SKM-1 (cell line): ENCODE data around the gene RNASE3.
"Not testable (repeated sequence)": the region's sequence is repeated elsewhere in the genome, so short reads cannot be mapped to it uniquely, and the experiment has no call there.

Experiments
- DNase-seq: peaks from one replicate; lab custom pipeline; 2025; ENCODE audit not compliant: unreplicated experiment; lab: John Stamatoyannopoulos, UW

RNASE3 gene

GRCh38 chr14:20891126-20891825, at the start of gene RNASE3:
TSS of gene RNASE3 (plus strand) at chr14:20891385. CDS start at chr14:20891687, 302 bp downstream.
- DNase-seq, result peak; percentile 3

DNA sequence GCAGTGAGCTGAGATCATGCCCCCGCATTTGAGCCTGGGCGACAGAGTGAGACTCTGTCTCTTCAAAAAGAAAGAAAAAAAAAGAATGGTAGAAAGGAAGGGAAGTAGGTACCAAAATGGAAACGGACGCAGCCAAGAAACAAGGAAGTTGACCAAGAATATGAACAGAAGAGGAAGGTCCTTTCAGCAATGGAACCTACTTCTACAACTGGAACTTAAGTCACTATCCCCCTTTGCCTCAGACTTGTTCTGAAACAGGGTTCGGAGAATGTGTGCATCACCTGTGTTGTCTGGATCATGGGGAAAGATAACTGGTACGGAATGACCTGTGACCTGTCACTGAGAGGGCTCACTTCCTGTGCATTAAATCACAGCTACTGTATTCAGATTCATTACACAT, 44.6 kb upstream of the RNASE3 start:
- peak; percentile 5 for DNase-seq

DNA sequence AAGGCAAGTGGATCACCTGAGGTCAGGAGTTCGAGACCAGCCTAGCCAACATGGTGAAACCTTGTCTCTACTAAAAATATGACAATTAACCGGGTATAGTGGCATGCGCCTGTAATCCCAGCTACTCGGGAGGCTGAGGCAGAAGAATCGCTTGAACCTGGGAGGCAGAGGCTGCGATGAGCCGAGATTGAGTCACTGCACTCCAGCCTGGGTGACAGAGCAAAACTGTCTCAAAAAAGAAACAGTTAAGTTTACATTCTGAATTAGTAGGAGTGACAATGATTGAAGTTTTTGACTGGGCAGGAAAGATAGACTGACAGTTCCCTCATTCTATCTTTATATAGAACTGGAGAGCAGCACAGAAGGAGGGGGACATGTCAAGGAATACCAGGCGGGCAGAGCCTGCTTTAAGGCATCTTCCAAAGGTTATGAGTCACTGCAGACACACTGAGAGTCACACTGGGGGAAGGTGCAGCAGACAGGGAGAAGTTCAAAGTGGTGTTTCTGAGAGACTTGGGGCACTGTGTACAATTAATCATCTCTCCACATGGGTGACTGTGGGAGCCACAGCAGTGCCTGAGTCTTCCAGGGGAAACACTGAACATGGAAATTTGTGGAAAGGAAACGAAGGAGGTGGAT, 42.8 kb upstream of the RNASE3 start:
- DNase-seq, result no peak

- DNase-seq, result no peak
Measured at GRCh38 chr14:20848955-20849570, 42.1 kb upstream of the RNASE3 start.

DNA sequence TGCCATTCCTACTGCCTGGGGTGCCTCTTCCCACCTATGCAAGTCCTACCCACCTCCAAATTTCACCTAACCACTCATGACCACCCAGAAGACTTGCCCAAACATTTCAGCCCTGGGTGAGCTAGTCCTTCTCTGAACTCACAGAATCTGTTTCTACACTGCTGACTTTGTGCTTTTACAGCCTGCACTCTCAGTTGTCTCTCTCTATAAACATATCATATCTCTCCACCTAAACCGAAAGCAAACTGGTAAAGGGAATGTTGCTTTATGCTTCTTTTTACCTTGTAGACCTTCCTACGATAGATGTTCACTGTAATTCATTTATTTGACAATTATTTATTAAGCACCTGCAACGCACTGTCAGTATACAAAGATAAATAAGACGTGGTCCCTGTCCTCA, 38.1 kb upstream of the RNASE3 start:
- DNase-seq, result no peak

DNA sequence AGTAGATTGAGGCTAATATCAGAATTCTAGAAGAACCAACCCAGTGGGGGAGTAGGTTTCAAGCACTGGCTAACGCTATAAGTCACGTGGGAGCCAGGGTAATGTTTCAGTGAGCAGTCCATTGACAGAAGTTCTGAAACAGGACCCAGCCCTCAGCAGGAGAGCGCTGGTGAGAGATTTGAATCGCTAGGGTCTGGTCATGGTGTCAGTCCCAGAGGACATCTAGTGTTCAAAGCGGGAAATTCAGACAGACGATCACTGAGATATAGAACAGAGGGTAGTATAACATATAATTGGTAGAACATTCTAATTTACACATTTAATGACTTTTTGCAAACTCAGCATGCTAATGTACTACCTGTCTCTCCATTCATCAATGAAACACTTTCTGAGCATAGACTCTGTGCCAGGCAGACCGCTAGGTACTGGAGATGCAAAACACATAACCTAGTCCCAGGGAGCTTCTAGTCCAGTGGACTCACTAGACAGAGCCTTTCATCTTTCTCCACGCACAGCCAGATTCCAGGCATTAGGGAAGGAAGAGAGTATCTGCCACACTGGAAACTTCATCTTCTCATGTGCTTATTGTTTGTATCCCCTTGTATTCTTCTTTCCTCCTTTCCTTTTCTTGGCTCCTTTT, 35.4 kb upstream of the RNASE3 start:
- DNase-seq, result peak; percentile 45

- no peak for DNase-seq
Measured at GRCh38 chr14:20857207-20857606, 34.0 kb upstream of the RNASE3 start.

- peak; percentile 18 for DNase-seq
Measured at GRCh38 chr14:20857630-20858261, 33.4 kb upstream of the RNASE3 start.

DNA sequence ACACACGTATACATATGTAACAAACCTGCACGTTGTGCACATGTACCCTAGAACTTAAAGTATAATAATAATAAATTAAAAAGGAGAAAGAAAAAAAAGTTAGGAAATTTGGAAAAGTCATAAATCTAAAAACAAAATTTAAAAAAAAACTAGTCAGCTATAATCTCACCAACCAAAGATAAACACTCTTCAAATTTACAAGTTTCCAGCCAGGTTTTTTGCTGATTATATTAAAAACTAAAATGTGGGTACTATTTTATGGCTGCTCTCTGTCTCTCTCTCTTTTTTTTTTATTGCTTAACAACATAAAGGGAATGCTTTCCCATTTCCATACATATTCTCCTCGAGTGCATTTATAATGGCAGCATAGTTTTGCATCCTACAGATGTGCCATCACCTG, 25.0 kb upstream of the RNASE3 start:
- DNase-seq, result no peak

- DNase-seq, result no peak
Measured at GRCh38 chr14:20866963-20867362, 24.2 kb upstream of the RNASE3 start.

DNA sequence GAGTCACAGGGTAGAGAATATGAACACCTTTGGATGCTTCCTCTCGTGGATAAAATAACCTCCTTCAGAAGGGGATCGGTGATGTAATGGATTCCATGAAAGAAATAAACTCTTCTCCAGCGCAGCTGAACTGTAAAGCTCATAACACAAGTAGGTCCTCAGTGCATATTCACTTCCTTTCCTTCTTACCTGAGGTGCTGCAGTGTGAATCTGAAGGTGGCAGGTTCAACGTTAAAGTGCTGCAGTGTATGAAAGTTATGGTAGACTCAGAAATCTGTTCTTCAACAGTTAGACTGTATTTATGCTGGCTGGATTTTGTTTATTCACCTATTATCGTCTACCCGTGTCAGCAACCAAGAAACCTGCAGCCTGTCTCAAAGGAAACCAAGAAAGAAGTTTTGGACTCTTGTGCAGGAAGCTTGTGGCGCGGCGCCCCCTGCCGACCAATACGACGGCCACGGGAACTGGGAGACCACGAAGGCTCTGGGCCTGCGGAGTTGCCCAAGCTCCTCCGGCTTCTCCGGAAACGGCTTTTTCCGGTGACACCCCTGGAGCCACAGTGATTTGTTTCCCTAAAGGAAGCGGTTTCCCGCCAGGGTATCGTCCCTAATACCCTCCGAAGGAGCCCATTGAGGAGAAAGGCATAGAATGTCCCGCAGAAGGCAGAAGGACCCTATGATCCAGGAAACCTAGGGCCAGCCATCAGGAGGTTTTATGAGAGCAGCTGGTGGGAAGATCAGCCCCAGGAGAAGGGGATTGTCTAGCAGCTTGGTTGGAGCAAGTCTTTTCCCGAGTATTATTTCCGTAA, 17.6 kb upstream of the RNASE3 start:
- no peak for DNase-seq

DNA sequence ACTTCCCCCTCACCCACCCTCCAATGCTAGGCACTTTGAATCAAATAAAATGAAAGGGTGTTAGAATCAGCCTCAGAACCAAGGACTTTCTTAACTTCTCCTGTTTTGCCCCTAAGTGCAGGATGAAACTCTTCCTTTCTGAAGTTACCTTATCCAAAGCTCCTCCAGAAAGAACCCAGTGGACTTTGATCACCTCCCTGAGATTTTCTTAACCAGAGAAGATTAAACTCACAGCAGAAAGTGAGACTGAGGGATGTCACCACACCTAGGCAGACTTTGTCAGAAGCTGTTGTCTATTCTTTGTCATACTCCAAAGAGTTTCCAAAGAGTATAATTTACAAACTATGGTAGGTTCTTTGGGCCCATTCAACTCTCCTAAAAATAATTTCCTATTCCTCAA, 14.2 kb upstream of the RNASE3 start:
- DNase-seq, result no peak

GRCh38 chr14:20878695-20879094, 12.5 kb upstream of the RNASE3 start:
- DNase-seq, result no peak

GRCh38 chr14:20881229-20881628, 10.0 kb upstream of the RNASE3 start:
- DNase-seq, result not testable (repeated sequence)

DNA sequence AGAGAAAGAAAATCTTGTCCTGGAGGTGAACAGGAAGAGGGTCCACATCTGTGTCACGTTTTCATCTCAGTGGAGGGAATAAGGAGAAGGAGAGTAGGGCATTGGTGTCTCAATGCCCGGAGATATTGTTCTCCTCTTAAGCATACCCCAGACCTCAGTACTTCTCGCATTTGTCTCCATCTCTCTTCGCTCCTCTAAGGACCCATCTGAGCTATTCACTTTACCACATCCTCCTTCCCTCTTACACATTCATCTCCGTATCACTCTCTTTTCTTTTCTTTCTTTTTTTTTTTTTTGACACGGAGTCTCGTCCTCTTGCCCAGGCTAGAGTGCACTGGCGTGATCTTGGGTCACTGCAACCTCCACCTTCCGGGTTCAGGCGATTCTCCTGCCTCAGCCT, 8.4 kb upstream of the RNASE3 start:
- DNase-seq, result not testable (repeated sequence)

DNA sequence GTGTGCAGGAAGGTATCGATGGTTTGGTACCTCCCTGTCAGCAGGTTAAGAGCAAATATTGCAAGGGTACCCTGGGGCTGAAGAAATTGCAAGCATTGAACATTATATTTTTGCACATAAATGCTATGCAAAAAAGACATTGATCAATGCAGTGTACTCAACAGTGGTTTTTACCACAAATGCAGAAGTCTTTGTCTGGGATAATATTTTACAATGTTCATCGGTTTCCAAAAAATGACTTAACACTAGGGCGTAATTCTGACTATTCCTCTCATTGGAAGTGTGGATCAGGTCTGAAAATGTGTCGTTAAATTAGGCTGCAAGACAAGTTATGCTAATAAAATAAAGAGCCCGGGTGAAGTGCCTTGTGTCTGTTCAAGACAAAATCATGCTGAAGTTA, 2.8 kb upstream of the RNASE3 start:
- DNase-seq, result not testable (repeated sequence)

DNA sequence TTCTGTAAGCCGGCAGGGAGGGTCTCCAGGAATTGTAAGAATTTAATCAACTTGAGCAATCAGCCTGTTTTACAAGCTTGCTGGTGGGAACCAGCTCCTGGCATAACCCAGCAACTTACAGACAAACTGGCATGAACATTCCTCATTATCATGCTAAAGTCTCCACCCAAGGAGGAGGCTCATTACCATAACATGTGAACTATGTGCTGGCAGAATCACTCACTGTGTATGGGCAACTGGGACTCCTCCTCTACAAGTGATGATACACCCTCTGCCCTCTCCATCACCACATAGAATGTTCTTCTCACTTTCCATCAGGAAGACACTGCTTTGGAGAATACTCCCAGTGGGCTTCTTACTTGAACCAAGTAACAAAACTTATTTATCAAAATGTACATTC, 4.1 kb downstream of the RNASE3 start:
- not testable (repeated sequence) for DNase-seq

DNA sequence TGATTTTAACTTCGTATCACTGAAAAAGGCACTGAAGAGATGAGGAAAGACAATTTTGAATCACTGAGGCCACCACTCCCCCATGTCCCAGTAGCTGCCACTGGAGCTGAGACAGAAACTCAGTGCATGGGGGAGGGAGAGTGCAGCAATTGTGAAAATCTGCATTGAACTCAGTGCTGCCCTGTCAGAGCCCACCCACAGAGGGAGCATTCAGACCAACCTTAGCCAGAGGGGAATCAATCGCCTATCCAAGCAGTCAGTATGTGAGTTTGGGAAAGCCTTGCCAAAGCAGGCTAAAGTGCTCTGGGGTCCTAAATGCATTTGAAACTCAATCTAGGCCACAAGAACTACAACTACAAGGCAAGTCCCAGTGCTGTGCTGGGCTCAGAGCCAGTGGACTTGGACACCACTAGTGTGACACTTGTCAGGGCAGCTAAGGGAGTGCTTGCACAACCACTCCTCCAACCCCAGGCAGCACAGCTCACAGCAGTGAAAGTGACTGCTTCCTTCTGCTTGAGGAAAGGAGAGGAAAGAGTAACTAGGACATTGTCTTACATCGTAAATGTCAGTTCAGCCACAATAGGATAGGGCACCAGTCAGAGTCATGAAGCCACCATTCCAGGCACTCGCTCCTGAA, 13.3 kb downstream of the RNASE3 start:
- DNase-seq, result peak; percentile 1

- DNase-seq, result peak; percentile 16
Measured at GRCh38 chr14:20905676-20906075, 14.5 kb downstream of the RNASE3 start.

DNA sequence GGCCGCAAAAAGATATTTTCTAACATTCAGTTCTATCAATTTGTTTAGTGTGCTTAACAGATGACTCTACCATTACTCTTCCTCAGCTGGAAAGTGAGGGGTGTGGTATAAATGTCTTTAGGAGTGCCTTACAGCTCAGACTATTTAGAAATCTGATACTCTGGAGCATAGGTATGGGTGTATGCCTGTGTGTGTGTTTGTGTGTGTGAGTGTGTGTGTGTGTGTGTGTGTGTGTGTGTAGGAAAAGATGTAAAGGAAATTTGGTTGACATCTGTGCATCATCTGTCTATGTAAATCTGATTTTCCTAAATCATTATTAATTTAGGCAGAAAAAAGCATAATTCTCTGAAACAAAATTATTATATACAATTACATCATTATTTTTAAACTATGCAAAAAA, 16.0 kb downstream of the RNASE3 start:
- no peak for DNase-seq
